WTC11 (cell line): ENCODE data around the gene MTA3. TPM values are rescaled to one million over a fixed set of nuclear protein-coding genes. Genes with fewer than 3 reads are reported as not detected.

ENCODE experiments used
- ATAC-seq: fragments of 200-7000 bp; cut with Tn5 transposase; 2 replicates; pipeline ENCODE4 v1.10.0; 2021; ENCODE audit warnings: mild to moderate bottlenecking, moderate library complexity
- CTCF ChIA-PET: fragments of 300-600 bp; sonication (Branson Sonifier 250); formaldehyde crosslinking; loops from one replicate; lab custom pipeline; 2021; ENCODE audit warnings: antibody characterized with exemption; lab: Charles Lee
- POLR2A ChIA-PET: fragments of 350-600 bp; sonication (Branson Sonifier 250); formaldehyde crosslinking; loops from one replicate; lab custom pipeline; 2021; ENCODE audit warnings: antibody characterized with exemption; lab: Charles Lee
- DNase-seq: peaks from one replicate; pipeline ENCODE4 v3.0.0; 2021; ENCODE audit warnings: low spot score
- H3K27ac Mint-ChIP-seq: 2 replicates; pipeline ENCODE4 v1.8.0; 2021; ENCODE audit warnings: mixed read lengths
- H3K27me3 Mint-ChIP-seq: 2 replicates; pipeline ENCODE4 v1.8.0; 2021; ENCODE audit warnings: low read depth, mild to moderate bottlenecking, moderate library complexity, mixed read lengths
- H3K36me3 Mint-ChIP-seq: 2 replicates; pipeline ENCODE4 v1.8.0; 2021; ENCODE audit warnings: mixed read lengths
- H3K4me1 Mint-ChIP-seq: 2 replicates; pipeline ENCODE4 v1.8.0; 2022; ENCODE audit warnings: mixed read lengths
- H3K4me3 Mint-ChIP-seq: 2 replicates; pipeline ENCODE4 v1.8.0; 2021; ENCODE audit warnings: mild to moderate bottlenecking, moderate library complexity, mixed read lengths
- H3K9me3 Mint-ChIP-seq: 2 replicates; pipeline ENCODE4 v1.8.0; 2021; ENCODE audit warnings: mixed read lengths
- ATF1 ChIP-seq: sonication (generic); formaldehyde crosslinking; IDR thresholded peaks from 2 replicates; pipeline ENCODE4 v1.8.1; 2023; ENCODE audit warnings: mild to moderate bottlenecking, moderate library complexity, missing genetic modification reagents
- ELF4 ChIP-seq: sonication (generic); formaldehyde crosslinking; IDR thresholded peaks from 2 replicates; pipeline ENCODE4 v1.8.1; 2022; ENCODE audit warnings: low read depth, mild to moderate bottlenecking, moderate library complexity, missing genetic modification reagents
- EMX1 ChIP-seq: fragments of 250-450 bp; sonication (Bioruptor Pico); IDR thresholded peaks from 2 replicates; pipeline ENCODE4 v1.8.0; 2021; ENCODE audit warnings: mild to moderate bottlenecking
- ETV6 ChIP-seq: sonication (generic); formaldehyde crosslinking; IDR thresholded peaks from 2 replicates; pipeline ENCODE4 v1.8.1; 2022; ENCODE audit warnings: mild to moderate bottlenecking, missing genetic modification reagents
- FOXK1 ChIP-seq: sonication (generic); formaldehyde crosslinking; IDR thresholded peaks from 2 replicates; pipeline ENCODE4 v1.8.0; 2022; ENCODE audit warnings: mild to moderate bottlenecking, moderate library complexity, missing genetic modification reagents
- FOXP4 ChIP-seq: sonication (generic); formaldehyde crosslinking; IDR thresholded peaks from 2 replicates; pipeline ENCODE4 v1.8.0; 2022; ENCODE audit warnings: mild to moderate bottlenecking, missing genetic modification reagents
- GTF2I ChIP-seq: fragments of 250-450 bp; sonication (Bioruptor Pico); conservative IDR thresholded peaks from 2 replicates; pipeline ENCODE4 v1.4.0; 2021; ENCODE audit warnings: mild to moderate bottlenecking
- JAZF1 ChIP-seq: fragments of 250-450 bp; sonication (Bioruptor Pico); IDR thresholded peaks from 2 replicates; pipeline ENCODE4 v1.9.0; 2021; ENCODE audit warnings: moderate library complexity, mild to moderate bottlenecking, inconsistent platforms
- NFATC4 ChIP-seq: fragments of 250-450 bp; sonication (Bioruptor Pico); IDR thresholded peaks from 2 replicates; pipeline ENCODE4 v1.9.0; 2021; ENCODE audit warnings: mild to moderate bottlenecking
- NFYB ChIP-seq: sonication (generic); formaldehyde crosslinking; conservative IDR thresholded peaks from 2 replicates; pipeline ENCODE4 v1.8.0; 2022; ENCODE audit warnings: low read depth, missing genetic modification reagents
- NR3C1 ChIP-seq: sonication (generic); formaldehyde crosslinking; conservative IDR thresholded peaks from 2 replicates; pipeline ENCODE4 v1.8.1; 2023; ENCODE audit warnings: low read depth, mild to moderate bottlenecking, missing genetic modification reagents
- RELA ChIP-seq: sonication (generic); formaldehyde crosslinking; IDR thresholded peaks from 2 replicates; pipeline ENCODE4 v1.8.1; 2022; ENCODE audit warnings: missing genetic modification reagents, mild to moderate bottlenecking, borderline replicate concordance
- SMAD4 ChIP-seq: sonication (generic); formaldehyde crosslinking; IDR thresholded peaks from 2 replicates; pipeline ENCODE4 v1.8.0; 2022; ENCODE audit warnings: mild to moderate bottlenecking, missing genetic modification reagents
- SP1 ChIP-seq: sonication (generic); formaldehyde crosslinking; conservative IDR thresholded peaks from 2 replicates; pipeline ENCODE4 v1.8.1; 2022; ENCODE audit warnings: missing genetic modification reagents
- TCF7 ChIP-seq: sonication (generic); formaldehyde crosslinking; IDR thresholded peaks from 2 replicates; pipeline ENCODE4 v1.8.0; 2022; ENCODE audit warnings: mild to moderate bottlenecking, low read depth, missing genetic modification reagents, moderate library complexity
- TEAD1 ChIP-seq: sonication (generic); formaldehyde crosslinking; IDR thresholded peaks from 2 replicates; pipeline ENCODE4 v1.8.0; 2022; ENCODE audit warnings: mild to moderate bottlenecking, missing genetic modification reagents
- USF1 ChIP-seq: sonication (generic); formaldehyde crosslinking; IDR thresholded peaks from 2 replicates; pipeline ENCODE4 v1.8.0; 2022; ENCODE audit warnings: mild to moderate bottlenecking, missing genetic modification reagents
- ZNF219 ChIP-seq: sonication (generic); formaldehyde crosslinking; IDR thresholded peaks from 2 replicates; pipeline ENCODE4 v1.8.0; 2023; ENCODE audit warnings: missing genetic modification reagents, mild to moderate bottlenecking, borderline replicate concordance
- ZNF317 ChIP-seq: sonication (generic); formaldehyde crosslinking; IDR thresholded peaks from 2 replicates; pipeline ENCODE4 v1.8.1; 2023; ENCODE audit warnings: low read depth, mild to moderate bottlenecking, moderate library complexity, missing genetic modification reagents, borderline replicate concordance
- total RNA-seq: library from RNA; stranded (reverse); gene quantifications from 3 replicates; pipeline ENCODE4 v1.2.3, GENCODE V29; 2021
- TF ChIP-seq, protein P1 (sequence below): sonication (generic); formaldehyde crosslinking; IDR thresholded peaks from 2 replicates; pipeline ENCODE4 v1.8.1; 2023; ENCODE audit warnings: mild to moderate bottlenecking, missing genetic modification reagents, borderline replicate concordance
- TF ChIP-seq, protein P2 (sequence below): fragments of 250-450 bp; sonication (Bioruptor Pico); IDR thresholded peaks from 2 replicates; pipeline ENCODE4 v1.9.0; 2021; ENCODE audit warnings: mild to moderate bottlenecking, borderline replicate concordance

Gene MTA3
- total RNA-seq, 1 experiment from 2014 or later: 153 TPM

- H3K4me1 Mint-ChIP-seq: peaks cover 62% of the 10 kb centered on the region
- peak overlapping the region; percentile 94 for H3K27ac Mint-ChIP-seq
- DNase-seq: peak; percentile 22
- TF ChIP-seq EMX1 (CRISPR knock-in tag): no peak
- TF ChIP-seq TCF7 (CRISPR knock-in tag): no peak
- TF ChIP-seq, protein P1, sequence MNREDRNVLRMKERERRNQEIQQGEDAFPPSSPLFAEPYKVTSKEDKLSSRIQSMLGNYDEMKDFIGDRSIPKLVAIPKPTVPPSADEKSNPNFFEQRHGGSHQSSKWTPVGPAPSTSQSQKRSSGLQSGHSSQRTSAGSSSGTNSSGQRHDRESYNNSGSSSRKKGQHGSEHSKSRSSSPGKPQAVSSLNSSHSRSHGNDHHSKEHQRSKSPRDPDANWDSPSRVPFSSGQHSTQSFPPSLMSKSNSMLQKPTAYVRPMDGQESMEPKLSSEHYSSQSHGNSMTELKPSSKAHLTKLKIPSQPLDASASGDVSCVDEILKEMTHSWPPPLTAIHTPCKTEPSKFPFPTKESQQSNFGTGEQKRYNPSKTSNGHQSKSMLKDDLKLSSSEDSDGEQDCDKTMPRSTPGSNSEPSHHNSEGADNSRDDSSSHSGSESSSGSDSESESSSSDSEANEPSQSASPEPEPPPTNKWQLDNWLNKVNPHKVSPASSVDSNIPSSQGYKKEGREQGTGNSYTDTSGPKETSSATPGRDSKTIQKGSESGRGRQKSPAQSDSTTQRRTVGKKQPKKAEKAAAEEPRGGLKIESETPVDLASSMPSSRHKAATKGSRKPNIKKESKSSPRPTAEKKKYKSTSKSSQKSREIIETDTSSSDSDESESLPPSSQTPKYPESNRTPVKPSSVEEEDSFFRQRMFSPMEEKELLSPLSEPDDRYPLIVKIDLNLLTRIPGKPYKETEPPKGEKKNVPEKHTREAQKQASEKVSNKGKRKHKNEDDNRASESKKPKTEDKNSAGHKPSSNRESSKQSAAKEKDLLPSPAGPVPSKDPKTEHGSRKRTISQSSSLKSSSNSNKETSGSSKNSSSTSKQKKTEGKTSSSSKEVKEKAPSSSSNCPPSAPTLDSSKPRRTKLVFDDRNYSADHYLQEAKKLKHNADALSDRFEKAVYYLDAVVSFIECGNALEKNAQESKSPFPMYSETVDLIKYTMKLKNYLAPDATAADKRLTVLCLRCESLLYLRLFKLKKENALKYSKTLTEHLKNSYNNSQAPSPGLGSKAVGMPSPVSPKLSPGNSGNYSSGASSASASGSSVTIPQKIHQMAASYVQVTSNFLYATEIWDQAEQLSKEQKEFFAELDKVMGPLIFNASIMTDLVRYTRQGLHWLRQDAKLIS (CRISPR knock-in tag): peak; percentile 69; the same call in 1 of the 2 replicates
- TF ChIP-seq NR3C1 (CRISPR knock-in tag): no peak
- peak; percentile 44; the same call in 1 of the 2 replicates for TF ChIP-seq SP1
- TF ChIP-seq NFATC4 (CRISPR knock-in tag): no peak
- no peak for TF ChIP-seq JAZF1
- TF ChIP-seq NFYB (CRISPR knock-in tag): no peak
- TF ChIP-seq ETV6: peak; percentile 58; the same call in 1 of the 2 replicates
- 0 out of 2 replicates have a peak, but pooled peaks have one; percentile 6 for TF ChIP-seq FOXP4
- TF ChIP-seq ZNF219: no peak
- TF ChIP-seq ZNF317 (CRISPR knock-in tag): no peak
- peak; percentile 27; the same call in 1 of the 2 replicates for TF ChIP-seq FOXK1 (CRISPR knock-in tag)
- TF ChIP-seq ATF1 (CRISPR knock-in tag): no peak
- peak; percentile 64; the same call in 1 of the 2 replicates for TF ChIP-seq TEAD1 (CRISPR knock-in tag)
- TF ChIP-seq RELA (CRISPR knock-in tag): no peak
- H3K9me3 Mint-ChIP-seq: no peaks in the 10 kb centered on the region
- ATAC-seq: peak; percentile 71
- CTCF ChIA-PET: interaction anchor here (1.1 kb wide), 1 partner anchor 44 kb away, joined by 3 read pairs; no protein-coding TSS in a partner anchor
- peak overlapping the region; percentile 40 for H3K4me3 Mint-ChIP-seq
- H3K27me3 Mint-ChIP-seq: no peaks in the 10 kb centered on the region; the same call in 1 of the 2 replicates
- no peaks in the 10 kb centered on the region; the same call in 1 of the 2 replicates for H3K36me3 Mint-ChIP-seq
- POLR2A ChIA-PET: no interaction called here
Measured at GRCh38 chr2:42554392-42554791, 14.0 kb upstream of the MTA3 start.

DNA sequence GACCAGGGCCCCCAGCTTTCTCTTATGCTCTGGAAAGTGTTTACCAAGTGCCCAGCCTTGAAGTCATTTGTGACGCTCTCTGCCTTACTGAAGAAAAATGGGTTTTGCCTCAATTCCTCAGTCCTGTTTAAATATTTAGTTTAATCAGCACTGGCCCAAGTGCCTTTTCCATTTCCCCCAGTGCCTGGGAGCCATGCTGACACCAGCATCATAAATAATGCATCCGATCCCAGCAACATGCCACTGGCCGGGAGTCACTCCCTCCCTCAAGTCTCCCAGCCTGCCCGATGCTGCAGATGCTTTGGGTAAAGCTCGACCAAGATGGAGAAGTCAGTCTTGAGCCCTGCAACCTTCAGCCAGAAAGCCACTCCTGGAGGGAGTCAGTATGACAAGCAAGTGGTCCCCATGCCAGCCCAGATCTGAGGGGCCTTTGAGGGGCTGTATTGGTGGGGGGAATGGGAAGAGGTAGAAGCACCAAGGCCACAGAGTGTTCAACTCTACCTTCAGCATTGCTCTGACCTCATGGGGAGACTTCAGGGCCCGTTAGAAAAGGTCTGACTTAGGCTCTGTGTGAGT lies 12.0 kb upstream of the MTA3 start:
- no peak overlapping the region for H3K4me3 Mint-ChIP-seq
- DNase-seq (no peak), ATAC-seq (no peak)
- peak overlapping the region; percentile 82 for H3K27ac Mint-ChIP-seq
- H3K9me3 Mint-ChIP-seq: no peaks in the 10 kb centered on the region
- H3K4me1 Mint-ChIP-seq: peaks cover 49% of the 10 kb centered on the region
- ChIA-PET CTCF (no interaction called here), POLR2A (no interaction called here)
- H3K27me3 Mint-ChIP-seq: no peaks in the 10 kb centered on the region; the same call in 1 of the 2 replicates
- TF ChIP-seq, protein P2, sequence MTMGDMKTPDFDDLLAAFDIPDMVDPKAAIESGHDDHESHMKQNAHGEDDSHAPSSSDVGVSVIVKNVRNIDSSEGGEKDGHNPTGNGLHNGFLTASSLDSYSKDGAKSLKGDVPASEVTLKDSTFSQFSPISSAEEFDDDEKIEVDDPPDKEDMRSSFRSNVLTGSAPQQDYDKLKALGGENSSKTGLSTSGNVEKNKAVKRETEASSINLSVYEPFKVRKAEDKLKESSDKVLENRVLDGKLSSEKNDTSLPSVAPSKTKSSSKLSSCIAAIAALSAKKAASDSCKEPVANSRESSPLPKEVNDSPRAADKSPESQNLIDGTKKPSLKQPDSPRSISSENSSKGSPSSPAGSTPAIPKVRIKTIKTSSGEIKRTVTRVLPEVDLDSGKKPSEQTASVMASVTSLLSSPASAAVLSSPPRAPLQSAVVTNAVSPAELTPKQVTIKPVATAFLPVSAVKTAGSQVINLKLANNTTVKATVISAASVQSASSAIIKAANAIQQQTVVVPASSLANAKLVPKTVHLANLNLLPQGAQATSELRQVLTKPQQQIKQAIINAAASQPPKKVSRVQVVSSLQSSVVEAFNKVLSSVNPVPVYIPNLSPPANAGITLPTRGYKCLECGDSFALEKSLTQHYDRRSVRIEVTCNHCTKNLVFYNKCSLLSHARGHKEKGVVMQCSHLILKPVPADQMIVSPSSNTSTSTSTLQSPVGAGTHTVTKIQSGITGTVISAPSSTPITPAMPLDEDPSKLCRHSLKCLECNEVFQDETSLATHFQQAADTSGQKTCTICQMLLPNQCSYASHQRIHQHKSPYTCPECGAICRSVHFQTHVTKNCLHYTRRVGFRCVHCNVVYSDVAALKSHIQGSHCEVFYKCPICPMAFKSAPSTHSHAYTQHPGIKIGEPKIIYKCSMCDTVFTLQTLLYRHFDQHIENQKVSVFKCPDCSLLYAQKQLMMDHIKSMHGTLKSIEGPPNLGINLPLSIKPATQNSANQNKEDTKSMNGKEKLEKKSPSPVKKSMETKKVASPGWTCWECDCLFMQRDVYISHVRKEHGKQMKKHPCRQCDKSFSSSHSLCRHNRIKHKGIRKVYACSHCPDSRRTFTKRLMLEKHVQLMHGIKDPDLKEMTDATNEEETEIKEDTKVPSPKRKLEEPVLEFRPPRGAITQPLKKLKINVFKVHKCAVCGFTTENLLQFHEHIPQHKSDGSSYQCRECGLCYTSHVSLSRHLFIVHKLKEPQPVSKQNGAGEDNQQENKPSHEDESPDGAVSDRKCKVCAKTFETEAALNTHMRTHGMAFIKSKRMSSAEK (CRISPR knock-in tag): no peak
- TF ChIP-seq ELF4 (CRISPR knock-in tag) (no peak), GTF2I (no peak), SMAD4 (no peak), USF1 (no peak), JAZF1 (no peak)
- no peaks in the 10 kb centered on the region for H3K36me3 Mint-ChIP-seq
